ENCODE data around the gene MSH3. TPM values are rescaled to one million over a fixed set of nuclear protein-coding genes. Genes with fewer than 3 reads are reported as not detected.
"Not testable (repeated sequence)": the region's sequence is repeated elsewhere in the genome, so short reads cannot be mapped to it uniquely, and the experiment has no call there.

Gene MSH3
- total RNA-seq, 1 donor from 2014 or later: 19.7 TPM

DNA sequence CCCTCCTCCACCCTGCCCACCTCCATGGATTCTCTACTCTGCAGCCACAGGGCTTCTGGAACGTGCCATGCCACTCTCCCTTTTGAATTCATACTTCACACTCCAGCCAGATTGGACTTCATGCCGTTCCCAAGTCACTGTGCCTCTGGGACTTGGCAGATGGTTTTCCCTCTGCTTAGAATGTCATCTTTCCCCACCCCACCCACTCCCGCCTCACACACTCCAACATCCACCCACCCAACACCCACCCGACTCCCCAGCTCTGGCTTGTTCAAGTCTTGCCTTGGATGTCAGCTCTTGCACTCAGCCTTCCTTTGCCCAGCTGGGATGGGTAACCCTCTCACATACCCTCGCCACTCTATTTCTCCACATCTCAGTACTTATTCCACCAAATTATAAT, 142.4 kb downstream of the MSH3 start:
- DNase-seq (ENCODE audit: low spot score): no peak

DNA sequence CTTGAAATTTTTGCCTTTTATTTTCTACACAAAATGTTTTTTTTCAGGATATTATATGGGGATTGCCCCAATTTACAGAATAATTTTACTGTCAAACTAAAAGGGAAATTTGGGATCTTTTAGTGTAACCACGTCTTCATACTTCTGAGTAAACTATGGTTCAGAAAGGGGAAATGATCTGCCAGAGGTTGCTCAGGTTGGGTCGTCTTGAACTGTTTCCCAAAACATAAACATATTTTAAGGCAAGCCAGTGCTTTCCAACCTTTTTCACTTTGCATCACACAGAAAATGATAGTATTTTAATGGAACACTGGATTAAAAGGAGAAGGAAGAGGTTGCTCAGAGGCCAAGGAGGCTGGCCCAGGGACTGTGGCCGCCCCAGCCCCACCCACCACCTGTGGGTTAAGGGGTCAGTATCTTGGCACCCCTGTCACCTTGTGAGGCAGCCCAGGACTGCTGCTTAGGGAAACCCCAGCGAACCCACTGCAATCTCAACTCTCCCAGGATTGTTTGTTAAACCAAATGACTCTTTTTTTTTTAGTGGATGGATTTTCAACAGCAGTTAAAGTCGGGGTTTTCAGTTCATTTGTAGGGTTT, 143.1 kb downstream of the MSH3 start:
- DNase-seq (ENCODE audit: low spot score): no peak

- no peak for DNase-seq (ENCODE audit: low spot score)
Observed at GRCh38 chr5:80798166-80798565, 143.7 kb downstream of the MSH3 start.

DNA sequence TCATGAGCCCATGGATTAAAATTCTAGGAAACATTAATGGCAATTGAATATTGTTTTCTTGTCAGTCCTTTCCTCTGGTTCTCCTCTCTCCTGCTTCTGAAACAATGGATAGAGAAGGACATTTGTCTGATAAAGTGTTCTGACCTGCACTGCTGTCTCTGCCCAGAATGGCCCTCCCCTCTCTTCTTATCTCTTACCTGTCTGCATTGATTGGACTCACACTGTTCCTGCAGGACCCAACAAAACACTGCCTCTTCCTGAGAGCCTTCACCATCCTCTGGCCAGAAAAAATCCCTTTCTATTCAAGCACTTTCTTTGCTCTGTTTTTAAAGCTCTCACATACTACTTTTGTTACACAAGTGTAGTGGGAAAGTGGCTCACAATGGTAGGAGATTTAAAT, 144.2 kb downstream of the MSH3 start:
- no peak for DNase-seq (ENCODE audit: low spot score)

- DNase-seq (ENCODE audit: low spot score): no peak
Observed at GRCh38 chr5:80799041-80799440, 144.6 kb downstream of the MSH3 start.

DNA sequence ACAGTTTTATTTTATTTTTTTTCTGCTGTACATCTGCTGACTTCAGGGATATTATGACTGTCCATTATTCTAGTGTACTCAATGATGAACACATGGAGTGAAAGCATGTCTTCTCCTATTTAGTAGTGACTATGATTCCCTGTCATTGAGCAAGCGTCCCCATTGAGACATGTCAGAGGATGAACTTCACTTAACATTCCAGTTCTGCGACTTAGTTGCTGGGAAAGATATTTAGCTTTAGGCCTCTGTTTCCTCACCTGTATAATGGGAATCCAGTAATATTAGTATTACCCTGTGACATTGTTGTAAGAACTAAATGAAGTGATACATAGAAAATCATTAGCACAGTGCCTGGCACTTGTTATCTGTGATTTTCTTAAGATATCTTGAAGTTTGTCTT, 145.1 kb downstream of the MSH3 start:
- no peak for DNase-seq (ENCODE audit: low spot score)

GRCh38 chr5:80804332-80804731, 149.9 kb downstream of the MSH3 start:
- DNase-seq (ENCODE audit: low spot score): no peak

- no peak for DNase-seq (ENCODE audit: low spot score)
Observed at GRCh38 chr5:80805038-80805437, 150.6 kb downstream of the MSH3 start.

- no peak for DNase-seq (ENCODE audit: low spot score)
Observed at GRCh38 chr5:80806929-80807328, 152.5 kb downstream of the MSH3 start.

GRCh38 chr5:80809451-80809850, 155.0 kb downstream of the MSH3 start:
- no peak for DNase-seq (ENCODE audit: low spot score)

GRCh38 chr5:80810425-80810824, 156.0 kb downstream of the MSH3 start:
- DNase-seq (ENCODE audit: low spot score): no peak

GRCh38 chr5:80816590-80816989, 162.1 kb downstream of the MSH3 start:
- DNase-seq (ENCODE audit: low spot score): no peak

- DNase-seq (ENCODE audit: low spot score): no peak
Observed at GRCh38 chr5:80820685-80821084, 166.2 kb downstream of the MSH3 start.

GRCh38 chr5:80822640-80823039, 168.2 kb downstream of the MSH3 start:
- no peak for DNase-seq (ENCODE audit: low spot score)

DNA sequence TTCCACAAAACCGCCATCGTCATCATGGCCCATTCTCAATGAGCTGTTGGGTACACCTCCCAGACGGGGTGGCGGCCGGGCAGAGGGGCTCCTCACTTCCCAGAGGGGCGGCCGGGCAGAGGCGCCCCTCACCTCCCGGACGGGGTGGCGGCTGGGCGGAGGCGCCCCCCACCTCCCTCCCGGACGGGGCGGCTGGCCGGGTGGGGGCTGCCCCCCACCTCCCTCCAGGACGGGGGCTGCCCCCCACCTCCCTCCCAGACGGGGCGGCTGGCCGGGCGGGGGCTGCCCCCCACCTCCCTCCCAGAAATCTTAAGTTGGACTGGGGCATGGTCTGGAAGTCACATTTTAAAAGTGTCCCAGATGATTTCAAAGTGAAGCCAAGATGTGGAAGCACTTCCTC, 169.7 kb downstream of the MSH3 start:
- DNase-seq (ENCODE audit: low spot score): not testable (repeated sequence)

- DNase-seq (ENCODE audit: low spot score): no peak
Observed at GRCh38 chr5:80825786-80826460, 171.5 kb downstream of the MSH3 start.

- DNase-seq (ENCODE audit: low spot score): no peak
Observed at GRCh38 chr5:80834710-80835109, 180.3 kb downstream of the MSH3 start.

DNA sequence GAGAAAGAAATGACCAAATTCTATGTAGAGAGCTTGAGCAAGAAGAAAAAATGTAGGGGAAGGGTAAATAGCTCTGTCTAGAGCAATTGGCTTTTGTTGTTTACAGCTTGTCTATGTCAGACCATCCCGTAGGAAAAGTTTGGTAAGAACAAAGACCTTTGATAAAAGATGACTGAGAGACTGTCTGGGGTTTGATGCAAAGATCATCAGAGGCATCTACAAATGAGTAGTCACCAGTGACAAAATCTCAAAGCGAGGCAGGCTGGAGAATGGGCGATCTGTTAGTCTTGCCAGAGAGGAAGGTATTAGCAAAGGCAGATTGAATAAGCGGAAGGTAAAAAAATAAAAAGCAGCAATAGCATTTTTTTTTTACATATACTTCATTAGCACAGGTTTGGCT, 180.7 kb downstream of the MSH3 start:
- DNase-seq (ENCODE audit: low spot score): no peak

- DNase-seq (ENCODE audit: low spot score): no peak
Observed at GRCh38 chr5:80837679-80838078, 183.2 kb downstream of the MSH3 start.

DNA sequence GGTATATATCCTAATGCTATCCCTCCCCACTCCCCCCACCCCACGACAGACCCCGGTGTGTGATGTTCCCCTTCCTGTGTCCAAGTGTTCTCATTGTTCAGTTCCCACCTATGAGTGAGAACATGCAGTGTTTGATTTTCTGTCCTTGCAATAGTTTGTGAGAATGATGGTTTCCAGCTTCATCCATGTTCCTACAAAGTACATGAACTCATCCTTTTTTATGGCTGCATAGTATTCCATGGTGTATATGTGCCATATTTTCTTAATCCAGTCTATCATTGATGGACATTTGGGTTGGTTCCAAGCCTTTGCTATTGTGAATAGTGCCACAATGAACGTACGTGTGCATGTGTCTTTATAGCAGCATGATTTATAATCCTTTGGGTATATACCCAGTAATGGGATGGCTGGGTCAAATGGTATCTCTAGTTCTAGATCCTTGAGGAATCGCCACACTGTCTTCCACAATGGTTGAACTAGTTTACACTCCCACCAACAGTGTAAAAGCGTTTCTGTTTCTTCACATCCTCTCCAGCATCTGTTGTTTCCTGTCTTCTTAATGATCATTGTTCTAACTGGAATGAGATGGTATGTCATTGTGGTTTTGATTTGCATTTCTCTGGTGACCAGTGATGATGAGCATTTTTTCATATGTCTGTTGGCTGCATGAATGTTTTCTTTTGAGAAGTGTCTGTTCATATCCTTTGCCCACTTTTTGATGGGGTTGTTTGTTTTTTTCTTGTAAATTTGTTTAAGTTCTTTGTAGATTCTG, 186.8 kb downstream of the MSH3 start:
- DNase-seq (ENCODE audit: low spot score): not testable (repeated sequence)

- DNase-seq (ENCODE audit: low spot score): not testable (repeated sequence)
Observed at GRCh38 chr5:80846422-80846821, 192.0 kb downstream of the MSH3 start.

DNA sequence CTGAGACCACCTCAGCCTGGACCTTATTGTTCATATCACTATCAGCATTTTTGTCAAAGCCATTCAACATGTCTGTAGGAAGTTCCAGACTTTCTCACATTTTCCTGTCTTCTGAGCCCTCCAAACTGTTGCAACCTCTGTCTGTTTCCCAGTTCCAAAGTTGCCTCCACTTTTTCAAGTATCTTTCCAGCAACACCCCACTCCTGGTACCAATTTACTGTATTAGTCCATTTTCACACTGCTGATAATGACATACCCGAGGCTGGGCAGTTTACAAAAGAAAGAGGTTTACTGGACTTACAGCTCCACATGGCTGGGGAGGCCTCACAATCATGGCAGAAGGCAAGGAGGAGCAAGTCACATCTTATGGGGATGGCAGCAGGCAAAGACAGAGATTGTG, 195.7 kb downstream of the MSH3 start:
- DNase-seq (ENCODE audit: low spot score): not testable (repeated sequence)

Data from umbilical cord (tissue), 2 donors.